ENCODE measurements around the gene PRRT1B. TPM values are rescaled to one million over a fixed set of nuclear protein-coding genes. Genes with fewer than 3 reads are reported as not detected.

PRRT1B gene
- polyA plus RNA-seq, 1 donor = 0.10 TPM

GRCh38 chr9:131522257-131523085 lies 22.9 kb upstream of the PRRT1B start:
- DNase-seq (ENCODE audit: low read depth) = no peak

DNA sequence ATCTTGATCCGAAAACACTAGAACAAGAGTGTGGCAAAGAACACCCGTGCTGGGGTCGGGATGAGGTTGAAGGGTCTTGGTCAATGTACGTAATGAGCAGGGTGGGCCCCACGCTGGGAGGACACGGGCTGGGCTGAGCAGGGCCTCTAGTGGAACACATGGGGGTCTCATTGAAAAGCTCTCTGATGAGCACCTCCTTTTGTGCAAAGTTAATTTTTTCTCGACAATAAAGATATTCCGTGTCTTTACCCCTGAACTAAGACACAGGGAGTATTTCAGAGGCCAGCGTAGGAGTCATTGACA lies 22.3 kb upstream of the PRRT1B start:
- DNase-seq (ENCODE audit: low read depth) = no peak

DNA sequence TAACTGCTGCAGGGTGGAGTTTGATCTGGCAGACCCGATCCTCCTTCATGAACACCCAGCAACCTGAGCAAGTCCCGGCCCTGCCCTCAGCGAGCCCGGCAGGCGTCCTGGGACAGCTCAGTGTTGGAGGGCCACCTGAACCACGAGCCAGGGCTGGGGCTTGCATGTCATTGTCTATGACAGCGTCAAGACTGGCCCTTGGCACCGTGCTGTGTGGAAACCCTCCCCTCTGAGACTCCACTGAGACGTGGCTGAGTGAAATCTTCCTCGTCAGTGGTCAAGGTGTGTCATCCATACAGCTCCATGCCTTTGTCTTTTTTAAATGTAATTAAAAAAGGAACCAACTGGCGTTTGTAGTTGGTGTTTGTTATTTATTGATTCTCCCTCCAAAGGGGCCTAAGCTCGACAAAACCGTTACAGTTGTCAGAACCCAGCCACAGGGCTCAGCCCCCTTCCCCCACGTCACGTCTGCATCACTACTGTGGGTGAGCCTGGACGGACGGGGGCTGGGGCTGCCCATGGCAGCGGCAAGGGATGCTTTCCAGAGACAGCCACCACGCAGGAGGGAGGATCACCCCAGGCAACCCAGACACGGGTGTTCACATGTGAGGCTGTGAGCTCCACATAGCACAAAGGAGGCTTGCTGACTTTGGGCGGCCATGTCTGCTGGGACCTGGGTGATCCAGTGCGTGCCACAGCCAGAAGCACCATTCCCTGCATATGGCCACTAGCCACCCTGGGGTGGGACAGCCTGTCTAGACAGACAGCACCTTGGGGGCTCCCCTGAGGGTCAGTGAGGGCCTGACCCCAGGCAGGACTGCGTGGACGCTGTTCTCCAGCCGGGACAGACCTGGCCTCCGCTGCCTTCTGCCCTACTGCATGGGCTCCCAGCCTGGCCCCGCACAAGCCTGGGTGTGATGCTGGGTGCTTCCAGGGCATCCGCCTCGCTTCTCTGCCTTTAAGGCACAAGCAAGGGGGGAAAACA lies 21.6 kb upstream of the PRRT1B start:
- DNase-seq (ENCODE audit: low read depth) = no peak

GRCh38 chr9:131524665-131525315 lies 20.5 kb upstream of the PRRT1B start:
- no peak for DNase-seq (ENCODE audit: low read depth)

- DNase-seq (ENCODE audit: low read depth) = no peak
Measured at GRCh38 chr9:131525643-131526565, 19.4 kb upstream of the PRRT1B start.

- no peak for DNase-seq (ENCODE audit: low read depth)
Measured at GRCh38 chr9:131528186-131528585, 17.1 kb upstream of the PRRT1B start.

GRCh38 chr9:131528886-131529505 lies 16.3 kb upstream of the PRRT1B start:
- DNase-seq (ENCODE audit: low read depth) = no peak

DNA sequence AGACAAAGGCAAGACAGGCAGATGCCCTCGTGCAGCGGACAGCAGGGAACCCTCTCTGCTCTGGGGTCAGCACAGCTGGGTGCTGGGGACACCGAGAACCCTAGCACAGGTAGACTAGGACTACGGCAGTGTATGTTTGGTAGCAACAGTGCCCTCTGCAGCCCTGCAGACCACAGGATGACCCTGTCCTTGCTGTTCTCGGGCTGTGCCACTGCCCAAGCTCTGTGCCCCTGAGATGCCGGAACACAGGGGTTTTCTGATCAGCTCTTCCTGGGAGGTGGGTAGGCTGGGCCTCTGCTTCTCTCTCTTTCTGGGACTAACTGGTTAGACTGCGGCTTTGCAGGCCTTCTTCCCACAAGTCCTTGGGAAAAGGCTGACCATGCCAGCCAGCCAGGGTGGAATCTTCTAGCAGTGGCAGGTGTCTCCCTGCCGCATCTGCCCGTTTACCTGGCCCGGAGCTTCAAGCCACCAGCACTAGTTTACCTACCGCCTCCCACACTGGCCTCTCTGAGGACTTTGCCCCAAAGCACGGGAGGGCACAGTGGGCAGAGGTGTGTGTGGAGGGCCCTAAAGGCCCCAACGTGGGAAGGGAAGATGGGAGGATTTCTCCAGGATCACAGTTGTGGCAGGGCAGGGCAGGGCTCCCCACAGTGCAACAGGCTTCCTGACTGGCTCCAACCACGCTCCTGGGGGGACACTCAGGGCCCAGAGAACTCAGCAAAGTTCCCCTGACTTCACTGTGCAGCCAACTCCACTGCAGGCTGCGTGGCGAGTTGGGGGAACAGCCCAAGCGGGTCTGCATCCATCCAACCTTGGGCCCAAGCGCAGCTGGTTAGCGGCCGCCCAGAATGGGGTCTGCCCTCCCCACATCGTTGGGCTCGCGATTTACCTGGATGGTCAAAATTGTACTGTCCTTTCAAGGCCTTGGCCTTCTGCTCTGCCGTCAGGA lies 15.5 kb upstream of the PRRT1B start:
- no peak for DNase-seq (ENCODE audit: low read depth)

GRCh38 chr9:131530546-131530919 lies 14.8 kb upstream of the PRRT1B start:
- DNase-seq (ENCODE audit: low read depth) = no peak

GRCh38 chr9:131530920-131531832 lies 14.1 kb upstream of the PRRT1B start, which contains the start of gene UCK1:
TSS of gene UCK1 (minus strand) at chr9:131531263. CDS start at chr9:131531174, 89 bp downstream.
- DNase-seq (ENCODE audit: low read depth) = peak; percentile 16

DNA sequence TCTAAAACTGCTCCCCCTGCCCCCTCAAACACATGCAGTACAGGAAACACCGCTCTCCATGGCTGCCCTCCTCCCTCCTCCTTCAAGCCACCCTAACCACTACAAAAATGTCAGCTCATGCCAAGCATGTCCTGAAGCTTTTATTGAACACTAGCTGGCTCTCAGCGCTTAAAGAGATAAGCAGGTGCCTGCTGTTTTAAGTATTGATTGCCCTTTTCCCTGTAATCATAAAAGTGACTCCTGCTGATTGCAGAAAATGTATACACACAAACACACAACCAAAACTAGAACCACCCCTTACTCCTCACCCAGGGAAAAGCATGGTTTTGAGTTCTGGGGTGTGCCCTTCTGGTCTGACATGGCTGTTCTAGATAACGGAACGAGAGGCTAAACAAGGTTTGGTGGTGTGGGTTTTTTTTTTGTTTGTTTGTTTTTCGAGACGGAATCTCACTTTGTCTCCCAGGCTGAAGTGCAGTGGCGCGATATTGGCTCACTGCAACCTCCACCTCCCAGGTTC lies 10.5 kb upstream of the PRRT1B start:
- no peak for DNase-seq (ENCODE audit: low read depth)

DNA sequence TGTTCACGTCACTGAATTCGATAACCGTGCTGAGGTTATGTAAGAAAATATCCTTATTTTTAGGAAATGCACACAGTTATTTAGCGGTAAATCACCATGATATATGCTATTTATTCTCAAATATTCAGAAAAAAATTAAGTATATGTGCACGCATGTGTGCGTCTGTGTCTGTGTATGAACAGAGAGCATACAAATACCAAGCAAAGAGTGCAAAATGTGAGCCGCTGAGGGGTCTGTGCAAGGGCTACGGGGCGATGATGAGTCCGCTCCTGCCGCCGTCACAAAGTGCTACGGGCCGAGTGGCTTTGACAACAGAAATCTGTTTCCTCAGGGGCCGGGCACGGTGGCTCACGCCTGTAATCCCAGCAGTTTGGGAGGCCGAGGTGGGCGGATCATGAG lies 7.4 kb upstream of the PRRT1B start:
- no peak for DNase-seq (ENCODE audit: low read depth)

DNA sequence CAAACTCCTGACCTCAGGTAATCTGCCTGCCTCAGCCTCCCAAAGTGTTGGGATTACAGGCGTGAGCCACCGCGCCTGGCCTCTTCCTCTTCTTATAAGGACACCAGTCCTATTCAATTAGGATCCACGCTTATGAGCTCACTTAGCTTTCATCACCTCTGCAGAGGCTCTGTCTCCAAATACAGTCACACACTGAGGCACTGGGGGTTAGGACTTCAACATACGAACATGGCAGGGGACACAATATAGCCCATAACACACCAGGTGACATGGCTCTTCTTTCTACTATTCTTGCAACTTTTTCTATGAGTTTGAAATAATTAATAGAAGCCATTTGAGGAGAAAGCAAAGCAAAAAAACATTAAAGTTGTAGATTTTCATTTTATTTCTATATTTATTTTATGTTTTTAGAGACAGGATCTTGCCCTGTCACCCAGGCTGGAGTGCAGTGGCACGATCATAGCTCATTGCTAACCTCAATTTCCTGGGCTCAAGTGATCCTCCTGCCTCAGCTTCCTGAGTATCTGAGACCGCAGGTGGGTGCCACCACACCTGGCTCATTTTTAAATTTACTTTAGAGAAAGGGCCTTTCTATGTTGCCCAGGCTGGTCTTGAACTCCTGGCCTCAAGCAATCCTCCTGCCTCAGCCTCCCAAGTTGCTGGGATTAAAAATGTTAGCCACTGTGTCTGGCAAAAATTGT lies 6.0 kb upstream of the PRRT1B start:
- no peak for DNase-seq (ENCODE audit: low read depth)

DNA sequence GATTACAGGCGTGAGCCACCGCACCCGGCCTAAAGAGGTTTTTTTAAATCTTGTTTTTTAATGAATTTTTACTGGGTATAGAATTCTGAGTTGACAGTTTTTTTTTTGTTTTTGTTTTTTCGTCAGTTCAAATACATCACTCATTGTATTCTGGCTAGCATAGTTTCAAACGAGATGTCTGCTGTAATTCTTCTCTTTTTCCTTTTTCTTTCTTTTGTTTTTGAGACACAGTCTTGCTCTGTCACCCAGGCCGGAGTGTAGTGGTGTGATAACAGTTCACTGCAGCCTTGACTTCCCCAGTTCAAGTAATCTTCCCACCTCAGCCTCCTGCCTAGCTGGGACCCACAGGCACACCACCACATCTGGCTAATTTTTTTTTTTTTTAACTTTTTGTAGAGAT lies 2.2 kb upstream of the PRRT1B start:
- no peak for DNase-seq (ENCODE audit: low read depth)

- DNase-seq (ENCODE audit: low read depth) = no peak
Measured at GRCh38 chr9:131545786-131546335, 538 bp downstream of the PRRT1B start.

DNA sequence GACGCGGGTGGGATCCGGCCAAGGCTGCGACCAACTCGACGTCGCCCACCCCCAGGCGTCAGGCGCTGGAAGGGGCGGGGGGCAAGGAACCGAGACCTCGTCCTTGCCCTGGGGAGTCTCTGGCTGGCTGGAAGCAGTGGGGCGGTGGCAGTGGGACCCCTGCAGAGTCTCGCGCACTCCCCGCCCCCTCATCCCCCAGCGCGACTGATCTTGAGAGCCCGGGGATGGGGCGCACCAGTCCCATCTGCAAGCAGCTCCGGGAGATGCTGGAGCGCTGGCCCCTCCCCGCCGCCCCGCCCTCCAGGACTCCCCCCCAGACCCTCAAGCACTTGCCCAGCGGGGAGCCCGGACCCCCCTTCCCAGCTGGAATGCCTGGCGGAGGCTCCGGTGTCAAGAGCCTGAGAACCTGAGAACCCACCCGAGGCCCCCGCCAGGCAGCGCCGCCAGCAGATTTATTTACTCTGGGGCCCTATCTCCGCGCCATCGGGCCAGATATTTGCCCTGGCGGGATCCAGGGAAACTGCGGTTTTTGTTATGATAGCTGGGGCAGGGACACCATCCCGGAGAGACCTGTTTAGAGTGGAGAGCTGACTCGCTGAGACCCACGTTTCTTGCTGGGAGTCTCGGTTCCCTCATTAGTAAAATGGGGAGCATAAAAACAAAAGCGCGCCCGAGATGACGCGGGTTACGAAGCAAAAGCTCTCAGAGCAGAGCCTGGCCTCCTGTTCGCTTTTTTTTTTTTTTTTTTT lies 1.2 kb downstream of the PRRT1B start:
- DNase-seq (ENCODE audit: low read depth) = no peak

All from forelimb muscle (tissue), 1 donor.